Mesenchymal stem cell (in vitro differentiated cells and primary cell): ENCODE measurements around the gene ZC3H18.
A peak's percentile ranks its signal among the peaks of the same experiment; 100 is the strongest.

Experiments
- DNase-seq: peaks from one replicate; pipeline ENCODE4 v3.0.0-alpha.2; 2013
- H2AFZ ChIP-seq: one replicate; pipeline ENCODE4 v1.6.1; 2013; ENCODE audit warnings: low read depth, mild to moderate bottlenecking, control low read depth, inconsistent platforms, low read length, moderate library complexity
- H2AK5ac ChIP-seq: 2 replicates; pipeline ENCODE4 v1.6.1; 2013; ENCODE audit warnings: low read length, moderate library complexity, mild to moderate bottlenecking, inconsistent platforms; ENCODE audit not compliant: severe bottlenecking
- H2BK120ac ChIP-seq: one replicate; pipeline ENCODE4 v1.6.1; 2013; ENCODE audit warnings: low read depth, mild to moderate bottlenecking, inconsistent platforms, low read length, moderate library complexity
- H2BK12ac ChIP-seq, 2 experiments: one replicate each; pipeline ENCODE4 v1.6.1; 2013; ENCODE audit warnings: inconsistent platforms in 2 of 2, low read length in 2 of 2, mild to moderate bottlenecking in 2 of 2, moderate library complexity in 2 of 2, control low read depth in 1 of 2
- H2BK15ac ChIP-seq: one replicate; pipeline ENCODE4 v1.6.1; 2013; ENCODE audit warnings: mild to moderate bottlenecking, low read depth, inconsistent platforms; ENCODE audit not compliant: poor library complexity, severe bottlenecking
- H2BK5ac ChIP-seq: 2 replicates; pipeline ENCODE4 v1.6.1; 2013; ENCODE audit warnings: low read depth, mild to moderate bottlenecking, low read length, control low read depth, inconsistent platforms; ENCODE audit not compliant: poor library complexity, severe bottlenecking
- H3K14ac ChIP-seq, 2 experiments: one replicate each; pipeline ENCODE4 v1.6.1; 2013; ENCODE audit warnings: inconsistent platforms in 2 of 2, low read length in 2 of 2, control low read depth in 1 of 2, mild to moderate bottlenecking in 1 of 2, moderate library complexity in 1 of 2
- H3K18ac ChIP-seq, 2 experiments: one replicate each; pipeline ENCODE4 v1.6.1; 2013; ENCODE audit warnings: inconsistent platforms in 2 of 2, low read length in 2 of 2, control low read depth in 1 of 2, low read depth in 1 of 2, mild to moderate bottlenecking in 1 of 2
- H3K23ac ChIP-seq, 2 experiments: one replicate each; pipeline ENCODE4 v1.6.1; 2013; ENCODE audit warnings: inconsistent platforms in 2 of 2, low read length in 2 of 2, mild to moderate bottlenecking in 2 of 2, moderate library complexity in 2 of 2, control low read depth in 1 of 2
- H3K27ac ChIP-seq: 2 replicates; pipeline ENCODE4 v1.5.1; 2013; ENCODE audit warnings: mild to moderate bottlenecking, moderate library complexity, low read length, control low read depth, inconsistent platforms; ENCODE audit not compliant: poor library complexity, severe bottlenecking
- H3K27me3 ChIP-seq, 2 experiments: 2 replicates each; pipeline versions ENCODE4 v1.6.1 to v1.7.0; 2013; ENCODE audit warnings: low read length in 2 of 2, mild to moderate bottlenecking in 2 of 2, moderate library complexity in 2 of 2, control low read depth in 1 of 2, inconsistent platforms in 1 of 2; ENCODE audit not compliant: control insufficient read depth in 1 of 2, insufficient read depth in 1 of 2
- H3K36me3 ChIP-seq, 2 experiments: 2 replicates each; pipeline versions ENCODE4 v1.6.1 to v1.7.0; 2013; ENCODE audit warnings: low read length in 2 of 2, control low read depth in 1 of 2, inconsistent platforms in 1 of 2, low read depth in 1 of 2, mild to moderate bottlenecking in 1 of 2; ENCODE audit not compliant: insufficient read depth in 2 of 2, control insufficient read depth in 1 of 2
- H3K4ac ChIP-seq, 2 experiments: one replicate each; pipeline ENCODE4 v1.6.1; 2013; ENCODE audit warnings: inconsistent platforms in 2 of 2, low read length in 2 of 2, mild to moderate bottlenecking in 2 of 2, moderate library complexity in 2 of 2, control low read depth in 1 of 2, low read depth in 1 of 2
- H3K4me1 ChIP-seq: 2 replicates; pipeline ENCODE4 v1.6.1; 2013; ENCODE audit warnings: low read depth, low read length, control low read depth; ENCODE audit not compliant: control insufficient read depth, insufficient read depth
- H3K4me2 ChIP-seq: 2 replicates; pipeline ENCODE4 v1.6.1; 2013; ENCODE audit warnings: low read length, mild to moderate bottlenecking, inconsistent platforms; ENCODE audit not compliant: poor library complexity, severe bottlenecking
- H3K4me3 ChIP-seq, 2 experiments: 2 replicates each; pipeline versions ENCODE4 v1.5.1 to v1.7.0; 2013; ENCODE audit warnings: low read length in 2 of 2, mild to moderate bottlenecking in 2 of 2, control low read depth in 1 of 2, low read depth in 1 of 2; ENCODE audit not compliant: insufficient read depth in 1 of 2
- H3K79me1 ChIP-seq: replicated peaks from 2 replicates; pipeline ENCODE4 v1.6.1; 2013; ENCODE audit warnings: mild to moderate bottlenecking, control low read depth, low read length, inconsistent platforms; ENCODE audit not compliant: poor library complexity, severe bottlenecking
- H3K9ac ChIP-seq: 2 replicates; pipeline ENCODE4 v1.7.0; 2013; ENCODE audit warnings: mild to moderate bottlenecking, low read length, moderate library complexity
- H3K9me3 ChIP-seq: 2 replicates; pipeline ENCODE4 v1.7.0; 2013; ENCODE audit warnings: mild to moderate bottlenecking, low read length; ENCODE audit not compliant: control insufficient read depth
- H4K8ac ChIP-seq: one replicate; pipeline ENCODE4 v1.6.1; 2013; ENCODE audit warnings: inconsistent platforms, mild to moderate bottlenecking, low read length, moderate library complexity
- H4K91ac ChIP-seq: one replicate; pipeline ENCODE4 v1.6.1; 2013; ENCODE audit warnings: mild to moderate bottlenecking, low read length, inconsistent platforms
- WGBS: methylation state at CpG from one replicate; pipeline ENCODE4 v1.1.7; 2013; ENCODE audit warnings: mixed read lengths; 5-methylcytosine and 5-hydroxymethylcytosine counted together

ZC3H18 gene

DNA sequence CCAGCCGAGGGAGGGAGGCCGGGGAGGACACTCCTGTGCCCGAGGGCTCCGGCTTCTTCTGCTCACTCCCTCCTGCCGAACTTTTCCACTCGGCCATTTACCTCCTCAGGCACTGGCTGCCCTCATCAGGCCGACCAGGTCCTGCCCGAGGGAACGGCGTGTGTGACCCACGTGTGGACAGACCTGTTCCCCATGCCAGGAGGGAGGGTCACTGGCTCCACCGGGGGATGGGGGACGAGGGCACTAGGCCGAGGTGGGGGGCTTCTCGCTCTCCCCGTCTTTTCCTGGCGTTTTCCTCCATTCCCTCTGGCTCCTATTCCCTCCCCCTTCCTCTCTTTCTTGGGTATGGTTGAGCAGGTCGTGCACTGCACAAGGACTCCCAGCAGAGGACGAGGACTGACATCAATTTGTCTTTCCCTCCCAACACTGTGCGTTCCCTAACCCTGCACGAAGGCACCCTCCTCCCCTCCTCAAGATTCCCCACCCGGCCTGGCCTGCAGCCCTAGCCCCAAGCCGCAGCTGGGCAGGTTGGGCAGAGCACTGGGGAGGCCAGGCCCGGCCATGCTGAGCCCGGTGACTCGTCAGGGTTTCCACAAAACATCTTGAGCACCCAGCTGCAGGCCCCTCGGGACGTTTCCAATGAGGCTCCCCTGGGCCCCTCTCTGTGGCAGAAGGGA lies 64.9 kb downstream of the ZC3H18 start:
- 33% methylated on average over 24 of the region's 28 CpGs for WGBS

DNA sequence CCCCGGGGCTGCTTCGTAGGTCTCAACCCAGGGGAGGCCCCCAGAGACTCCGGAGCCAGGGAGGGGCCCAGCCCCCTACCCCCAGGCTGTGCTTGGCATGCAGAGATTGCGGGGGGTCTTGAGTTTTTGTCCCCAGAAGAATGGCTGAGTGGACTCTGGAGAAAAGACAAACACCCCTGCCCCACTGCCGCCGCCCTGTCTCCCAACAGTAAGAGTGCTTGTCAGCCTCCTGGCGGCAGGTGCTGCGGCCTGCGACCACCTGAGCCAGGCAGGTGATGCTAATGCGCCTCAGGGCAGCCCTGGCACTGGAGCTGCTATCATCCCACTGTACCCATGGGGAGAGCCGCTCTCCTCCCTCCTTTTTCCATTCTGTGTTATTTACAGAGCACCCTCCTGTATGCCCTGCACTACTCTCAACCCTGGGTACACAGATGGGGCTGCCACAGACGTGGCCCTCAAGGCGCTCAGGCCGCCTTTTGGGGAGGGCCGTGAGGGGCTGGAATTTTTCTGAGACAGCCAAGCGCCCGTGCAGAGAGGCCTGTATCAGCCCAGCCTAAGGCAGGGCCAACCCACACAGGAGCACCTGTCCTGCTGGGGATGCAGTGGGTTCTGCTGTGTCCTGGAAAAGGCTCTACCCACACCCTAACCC lies 65.6 kb downstream of the ZC3H18 start:
- H3K14ac ChIP-seq = no peak overlapping the region
- H3K9ac ChIP-seq = no peak overlapping the region
- H2BK12ac ChIP-seq = no peak overlapping the region
- no peak overlapping the region for H2BK120ac ChIP-seq
- H3K4me1 ChIP-seq = peaks cover 26% of the 10 kb centered on the region
- H3K79me1 ChIP-seq = peaks cover 2% of the 10 kb centered on the region
- no peak overlapping the region for H2AFZ ChIP-seq
- no peak overlapping the region for H4K91ac ChIP-seq
- no peak overlapping the region for H3K18ac ChIP-seq
- peak overlapping the region; percentile 9 for H2BK15ac ChIP-seq
- no peak overlapping the region for H3K4ac ChIP-seq
- 95% methylated on average over 17 of the region's 17 CpGs for WGBS
- H3K27me3 ChIP-seq = peaks cover 26 to 52% of the 10 kb centered on the region in 2 experiments
- H4K8ac ChIP-seq = no peak overlapping the region
- no peak overlapping the region for H3K4me2 ChIP-seq
- H3K27ac ChIP-seq = no peak overlapping the region
- no peaks in the 10 kb centered on the region for H3K9me3 ChIP-seq
- no peak overlapping the region for H3K23ac ChIP-seq
- no peak overlapping the region for H2BK5ac ChIP-seq
- H3K4me3 ChIP-seq = no peak overlapping the region
- no peak for DNase-seq
- H2AK5ac ChIP-seq = no peak overlapping the region
- H3K36me3 ChIP-seq = peaks cover 15 to 23% of the 10 kb centered on the region in 2 experiments

More for the DNA sequence above, 64.9 kb downstream of the ZC3H18 start:
- Histone ChIP-seq H2BK120ac (no peak overlapping the region), H2BK5ac (no peak overlapping the region), H3K36me3 (peaks cover 20 to 30% of the 10 kb centered on the region in 2 experiments), H2BK15ac (peak overlapping the region; percentile 9), H2AFZ (no peak overlapping the region), H2BK12ac (peak overlapping the region in 1 of 2 experiments; percentile 7), H3K18ac (peak overlapping the region; percentile 61 to 81), H3K23ac (no peak overlapping the region), H3K4me3 (peak overlapping the region; percentile 58 to 68), H4K8ac (no peak overlapping the region), H3K27ac (no peak overlapping the region), H2AK5ac (no peak overlapping the region), H3K4me2 (peak overlapping the region; percentile 96), H3K9me3 (no peaks in the 10 kb centered on the region), H3K27me3 (peaks cover 19 to 46% of the 10 kb centered on the region in 2 experiments), H3K4ac (no peak overlapping the region), H4K91ac (peak overlapping the region; percentile 59), H3K79me1 (peaks cover 2% of the 10 kb centered on the region), H3K4me1 (peaks cover 26% of the 10 kb centered on the region), H3K14ac (no peak overlapping the region), H3K9ac (peak overlapping the region; percentile 48)
- DNase-seq = peak; percentile 58

DNA sequence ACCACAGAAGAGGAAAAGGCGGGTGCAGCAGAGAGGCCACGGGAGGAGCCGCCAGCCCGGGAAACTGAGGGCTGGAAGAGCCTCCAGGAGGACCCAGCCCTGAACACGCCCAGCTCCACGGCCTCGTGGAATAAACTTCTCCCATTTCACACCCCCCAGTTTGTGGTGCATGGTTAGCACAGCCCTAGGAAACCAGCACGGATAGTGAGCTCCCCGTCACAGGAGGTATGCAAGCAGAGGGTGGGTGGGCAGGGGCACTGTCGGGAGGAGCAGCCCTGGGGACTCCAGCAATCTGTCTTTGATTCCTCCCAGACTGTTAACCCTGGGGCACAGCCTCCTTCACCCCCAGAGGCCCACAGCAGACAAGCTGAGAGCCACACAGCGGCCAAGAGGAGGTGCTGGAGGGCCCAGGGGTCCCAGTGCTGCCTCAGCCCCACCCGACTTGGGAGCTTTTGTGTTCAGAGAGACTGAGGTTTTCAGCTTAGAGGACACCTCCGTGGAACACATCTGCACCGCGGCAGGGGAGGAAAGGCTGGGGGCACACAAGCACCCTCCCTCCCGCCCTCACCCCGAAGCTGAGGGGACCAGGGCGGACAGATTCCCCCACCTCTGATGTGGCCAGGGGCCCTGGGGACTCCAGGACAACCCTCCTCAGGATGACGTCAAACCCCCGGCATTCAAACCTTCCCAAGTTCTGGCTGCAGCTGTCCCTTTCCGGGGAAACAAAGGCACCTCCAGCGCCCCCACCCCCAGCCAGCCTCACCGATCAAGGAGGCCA lies 66.5 kb downstream of the ZC3H18 start:
- Histone ChIP-seq H3K36me3 (peaks cover 9 to 15% of the 10 kb centered on the region in 2 experiments), H2BK12ac (no peak overlapping the region), H3K27me3 (peaks cover 26 to 58% of the 10 kb centered on the region in 2 experiments), H3K23ac (no peak overlapping the region), H3K4me2 (no peak overlapping the region), H2AFZ (no peak overlapping the region), H3K18ac (no peak overlapping the region), H3K4ac (peak overlapping the region in 1 of 2 experiments; percentile 8), H3K14ac (no peak overlapping the region), H3K79me1 (peaks cover 2% of the 10 kb centered on the region), H3K9me3 (no peaks in the 10 kb centered on the region), H2BK120ac (no peak overlapping the region), H4K8ac (no peak overlapping the region), H3K9ac (no peak overlapping the region), H3K4me3 (no peak overlapping the region), H2AK5ac (no peak overlapping the region), H2BK15ac (peak overlapping the region; percentile 77), H2BK5ac (no peak overlapping the region), H4K91ac (no peak overlapping the region), H3K27ac (no peak overlapping the region), H3K4me1 (peaks cover 26% of the 10 kb centered on the region)
- no peak for DNase-seq
- WGBS = 83% methylated on average over 19 of the region's 23 CpGs
